ENCODE measurements around the gene EPN1.

- TF ChIP-seq CTCF (IDR thresholded peaks at IDR 0.05) (no peak), POLR2A (IDR thresholded peaks at IDR 0.05) (no peak)
Measured at GRCh38 chr19:55644191-55644833, 30.7 kb upstream of the EPN1 start.

Measured in heart left ventricle (tissue), 13 donors.